Calu3 (cell line): ENCODE data around the gene TET2. TPM values are rescaled to one million over a fixed set of nuclear protein-coding genes. Genes with fewer than 3 reads are reported as not detected.

Source experiments
- BruUV-seq: library from RNA; stranded (reverse); fragments of 400-500 nt; replicated peaks from 2 replicates; lab custom pipeline; 2021; lab: Mats Ljungman, UMichigan
- CTCF ChIA-PET: fragments of 300-600 bp; sonication (Branson Sonifier 250); formaldehyde crosslinking; loops from one replicate; lab custom pipeline; 2022; ENCODE audit warnings: antibody characterized with exemption; lab: Charles Lee
- DNase-seq: peaks from one replicate; pipeline ENCODE4 v3.0.0; 2022
- H3K27ac Mint-ChIP-seq: one replicate; pipeline ENCODE4 v1.8.0; 2022; ENCODE audit warnings: mixed read lengths; ENCODE audit not compliant: unreplicated experiment
- H3K27me3 Mint-ChIP-seq: one replicate; pipeline ENCODE4 v1.8.0; 2022; ENCODE audit warnings: mixed read lengths; ENCODE audit not compliant: unreplicated experiment
- H3K36me3 Mint-ChIP-seq: one replicate; pipeline ENCODE4 v1.8.0; 2022; ENCODE audit warnings: mild to moderate bottlenecking, moderate library complexity, mixed read lengths; ENCODE audit not compliant: insufficient read depth, unreplicated experiment
- H3K4me1 Mint-ChIP-seq: one replicate; pipeline ENCODE4 v1.8.0; 2022; ENCODE audit warnings: mild to moderate bottlenecking, low read depth, mixed read lengths; ENCODE audit not compliant: unreplicated experiment
- H3K4me3 Mint-ChIP-seq: one replicate; pipeline ENCODE4 v1.8.0; 2022; ENCODE audit warnings: mild to moderate bottlenecking, low read depth, moderate library complexity, mixed read lengths; ENCODE audit not compliant: unreplicated experiment
- H3K9me3 Mint-ChIP-seq: one replicate; pipeline ENCODE4 v1.8.0; 2022; ENCODE audit warnings: low read depth, mixed read lengths; ENCODE audit not compliant: unreplicated experiment
- CTCF ChIP-seq: fragments of 200-600 bp; IDR thresholded peaks from one replicate; pipeline ENCODE4 v1.8.0; 2022; ENCODE audit warnings: antibody characterized with exemption; ENCODE audit not compliant: unreplicated experiment
- intact Hi-C: fragments of 100-400 bp; cut with micrococcal nuclease; formaldehyde crosslinking; loops from one replicate; pipeline ENCODE4 v1.10.0; 2022; ENCODE audit not compliant: unreplicated experiment
- total RNA-seq: library from RNA; stranded (reverse); gene quantifications from 2 replicates; pipeline ENCODE4 v1.2.3, GENCODE V29; 2022

TET2 gene
- total RNA-seq, 1 experiment from 2014 or later, result 19.2 TPM

- peak overlapping the region; percentile 99 for H3K4me3 Mint-ChIP-seq
- peak; percentile 1 for DNase-seq
Measured at GRCh38 chr4:105147553-105148161, 981 bp downstream of the TET2 start.

GRCh38 chr4:105148356-105148755 is 1.7 kb downstream of the TET2 start:
- no peaks in the 10 kb centered on the region for H3K9me3 Mint-ChIP-seq
- DNase-seq, result no peak
- intact Hi-C loops, result loop anchor here (5.0 kb wide), 2 partner anchors 216 to 324 kb away; partner anchors contain the start of gene PPA2
- peak overlapping the region; percentile 99 for H3K4me3 Mint-ChIP-seq
- no TSS peak for BruUV-seq
- CTCF ChIA-PET, result interaction anchor here (0.6 to 0.7 kb wide), 2 partner anchors 1505 to 1744 kb away, joined by 3 to 4 read pairs; no protein-coding TSS in a partner anchor
- H3K27me3 Mint-ChIP-seq, result no peaks in the 10 kb centered on the region
- H3K36me3 Mint-ChIP-seq, result peaks cover 32% of the 10 kb centered on the region
- H3K27ac Mint-ChIP-seq, result peak overlapping the region; percentile 100
- no peak for TF ChIP-seq CTCF
- peaks cover 5% of the 10 kb centered on the region for H3K4me1 Mint-ChIP-seq

More at GRCh38 chr4:105147553-105148161, 981 bp downstream of the TET2 start:
- H3K36me3 Mint-ChIP-seq, result peaks cover 32% of the 10 kb centered on the region
- no peak for TF ChIP-seq CTCF
- peak overlapping the region; percentile 100 for H3K27ac Mint-ChIP-seq
- peaks cover 5% of the 10 kb centered on the region for H3K4me1 Mint-ChIP-seq
- no peaks in the 10 kb centered on the region for H3K9me3 Mint-ChIP-seq
- no peaks in the 10 kb centered on the region for H3K27me3 Mint-ChIP-seq
- CTCF ChIA-PET, result interaction anchor here (0.6 to 0.7 kb wide), 2 partner anchors 1505 to 1743 kb away, joined by 3 to 4 read pairs; no protein-coding TSS in a partner anchor
- intact Hi-C loops, result loop anchor here (5.0 kb wide), 2 partner anchors 215 to 325 kb away; partner anchors contain the start of gene PPA2
- BruUV-seq, result no TSS peak

- no peak for DNase-seq
- Mint-ChIP-seq H3K9me3 (no peaks in the 10 kb centered on the region), H3K27ac (peak overlapping the region; percentile 100), H3K4me1 (peaks cover 5% of the 10 kb centered on the region), H3K36me3 (peaks cover 32% of the 10 kb centered on the region), H3K27me3 (no peaks in the 10 kb centered on the region), H3K4me3 (peak overlapping the region; percentile 99)
- BruUV-seq, result no TSS peak
- no peak for TF ChIP-seq CTCF
- CTCF ChIA-PET, result no interaction called here
- intact Hi-C loops, result loop anchor here (5.0 kb wide), 2 partner anchors 216 to 324 kb away; partner anchors contain the start of gene PPA2
Measured at GRCh38 chr4:105148776-105149175, 2.1 kb downstream of the TET2 start.

GRCh38 chr4:105149771-105150170 is 3.1 kb downstream of the TET2 start:
- H3K27me3 Mint-ChIP-seq, result no peaks in the 10 kb centered on the region
- intact Hi-C loops, result loop anchor here (5.0 kb wide), 2 partner anchors 217 to 323 kb away; partner anchors contain the start of gene PPA2
- BruUV-seq, result no TSS peak
- no peak for TF ChIP-seq CTCF
- no peak overlapping the region for H3K27ac Mint-ChIP-seq
- no peaks in the 10 kb centered on the region for H3K9me3 Mint-ChIP-seq
- peaks cover 29% of the 10 kb centered on the region for H3K36me3 Mint-ChIP-seq
- H3K4me1 Mint-ChIP-seq, result peaks cover 5% of the 10 kb centered on the region
- no peak for DNase-seq
- H3K4me3 Mint-ChIP-seq, result peak overlapping the region; percentile 21
- CTCF ChIA-PET, result no interaction called here
